IPS-NIHi7 (cell line): ENCODE measurements around the gene NRBP1.
A peak's percentile ranks its signal among the peaks of the same experiment; 100 is the strongest.
"Not testable (repeated sequence)": the region's sequence is repeated elsewhere in the genome, so short reads cannot be mapped to it uniquely, and the experiment has no call there.

Experiments
- DNase-seq: peaks from one replicate; pipeline ENCODE4 v3.0.0; 2012; ENCODE audit warnings: mixed read lengths; ENCODE audit errors: extremely low spot score

Gene NRBP1

GRCh38 chr2:27421660-27422250, 6.7 kb upstream of the NRBP1 start:
- no peak for DNase-seq

DNA sequence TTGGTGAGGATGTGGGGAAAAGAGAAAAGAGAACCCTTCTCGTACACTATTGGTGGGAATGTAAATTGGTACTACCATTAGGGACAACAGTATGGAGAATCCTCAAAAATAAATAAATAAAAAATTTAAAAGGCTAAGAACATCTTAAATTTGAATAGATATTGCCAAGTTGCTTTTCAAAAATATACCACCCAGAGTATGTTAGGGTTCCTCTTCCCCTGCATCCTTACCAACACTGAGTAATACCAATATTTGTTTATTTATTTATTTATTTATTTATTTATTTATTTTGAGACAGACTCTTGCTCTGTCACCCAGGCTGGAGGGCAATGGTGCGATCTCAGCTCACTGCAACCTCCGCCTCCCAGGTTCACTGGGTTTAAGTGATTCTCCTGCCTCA, 5.5 kb upstream of the NRBP1 start:
- DNase-seq: no peak

DNA sequence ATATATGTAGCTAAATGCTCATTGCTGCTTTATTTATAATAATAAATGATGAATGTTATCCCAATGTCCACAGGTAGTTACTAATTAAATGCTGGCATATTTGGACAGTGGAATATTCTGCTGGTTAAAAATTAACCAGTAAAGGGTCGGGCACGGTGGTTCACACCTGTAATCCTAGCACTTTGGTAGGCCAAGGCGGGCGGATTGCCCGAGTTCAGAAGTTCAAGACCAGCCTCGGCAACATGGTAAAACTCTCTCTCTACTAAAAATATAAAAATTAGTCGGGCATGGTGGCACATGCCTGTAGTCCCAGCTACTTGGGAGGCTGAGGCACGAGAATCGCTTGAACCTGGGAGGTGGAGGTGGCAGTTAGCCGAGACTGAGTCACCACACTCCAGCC, 3.4 kb upstream of the NRBP1 start:
- not testable (repeated sequence) for DNase-seq

- no peak for DNase-seq
Observed at GRCh38 chr2:27427863-27428212, 593 bp upstream of the NRBP1 start.

GRCh38 chr2:27428978-27429541, 629 bp downstream of the NRBP1 start:
- peak; percentile 94 for DNase-seq

DNA sequence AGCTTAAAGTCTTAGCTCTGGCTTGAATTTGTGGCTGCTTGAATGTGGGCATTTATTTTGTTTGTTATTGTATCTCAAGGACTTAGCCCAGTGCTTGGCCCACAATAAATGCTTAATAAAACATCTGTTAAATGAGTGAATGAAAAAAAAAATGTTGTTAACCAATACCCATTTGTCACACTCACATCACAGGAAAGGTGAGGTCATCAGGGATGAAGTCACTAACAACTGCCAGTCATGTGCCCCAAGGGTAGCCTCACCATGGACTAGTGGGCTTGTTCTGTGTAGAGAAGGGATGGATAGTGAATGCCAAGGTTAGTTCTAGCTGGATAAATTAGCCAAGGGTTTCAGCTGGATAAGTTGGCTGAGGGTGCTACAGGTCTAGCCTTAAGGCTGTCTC, 3.0 kb downstream of the NRBP1 start:
- DNase-seq: no peak

DNA sequence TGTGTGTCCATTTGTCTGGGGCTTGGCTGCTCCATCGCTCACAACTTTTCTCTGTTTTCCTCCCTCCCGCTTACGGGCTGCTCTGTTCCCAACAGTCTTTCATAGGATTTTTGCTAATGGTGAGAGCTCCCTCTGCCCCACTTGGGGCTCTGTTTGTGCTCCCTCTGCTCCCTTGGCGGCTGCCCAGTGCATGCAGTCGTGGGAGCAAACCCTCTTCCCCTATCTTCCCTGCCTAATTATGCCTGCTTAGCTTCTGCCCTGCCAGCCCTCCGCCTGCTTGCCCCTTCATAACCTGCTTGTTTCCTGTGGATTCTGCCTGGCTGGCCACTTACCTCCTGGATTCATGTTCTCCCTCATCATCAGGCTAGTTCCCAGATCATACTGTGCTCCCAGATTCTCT, 7.2 kb downstream of the NRBP1 start:
- no peak for DNase-seq

DNA sequence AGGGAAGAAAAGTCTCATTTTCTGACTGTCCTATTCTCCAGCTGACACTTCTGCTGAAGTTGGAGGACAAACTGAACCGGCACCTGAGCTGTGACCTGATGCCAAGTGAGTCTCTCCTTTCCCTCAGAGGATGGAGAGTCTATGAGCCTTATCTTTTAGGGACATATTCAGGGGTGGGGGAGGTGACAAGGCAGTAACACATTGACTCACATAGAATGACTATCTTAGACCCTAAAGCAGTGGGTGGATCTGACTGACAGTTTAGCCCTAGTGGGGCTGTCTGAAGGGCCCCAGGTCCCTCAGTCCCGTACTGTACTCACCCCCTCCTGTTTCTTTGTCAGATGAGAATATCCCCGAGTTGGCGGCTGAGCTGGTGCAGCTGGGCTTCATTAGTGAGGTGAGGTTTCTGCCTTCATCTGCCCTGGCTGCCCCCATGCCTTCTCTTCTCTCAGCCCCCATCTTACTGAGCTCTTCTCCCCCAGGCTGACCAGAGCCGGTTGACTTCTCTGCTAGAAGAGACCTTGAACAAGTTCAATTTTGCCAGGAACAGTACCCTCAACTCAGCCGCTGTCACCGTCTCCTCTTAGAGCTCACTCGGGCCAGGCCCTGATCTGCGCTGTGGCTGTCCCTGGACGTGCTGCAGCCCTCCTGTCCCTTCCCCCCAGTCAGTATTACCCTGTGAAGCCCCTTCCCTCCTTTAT, 12.9 kb downstream of the NRBP1 start:
- DNase-seq: no peak

DNA sequence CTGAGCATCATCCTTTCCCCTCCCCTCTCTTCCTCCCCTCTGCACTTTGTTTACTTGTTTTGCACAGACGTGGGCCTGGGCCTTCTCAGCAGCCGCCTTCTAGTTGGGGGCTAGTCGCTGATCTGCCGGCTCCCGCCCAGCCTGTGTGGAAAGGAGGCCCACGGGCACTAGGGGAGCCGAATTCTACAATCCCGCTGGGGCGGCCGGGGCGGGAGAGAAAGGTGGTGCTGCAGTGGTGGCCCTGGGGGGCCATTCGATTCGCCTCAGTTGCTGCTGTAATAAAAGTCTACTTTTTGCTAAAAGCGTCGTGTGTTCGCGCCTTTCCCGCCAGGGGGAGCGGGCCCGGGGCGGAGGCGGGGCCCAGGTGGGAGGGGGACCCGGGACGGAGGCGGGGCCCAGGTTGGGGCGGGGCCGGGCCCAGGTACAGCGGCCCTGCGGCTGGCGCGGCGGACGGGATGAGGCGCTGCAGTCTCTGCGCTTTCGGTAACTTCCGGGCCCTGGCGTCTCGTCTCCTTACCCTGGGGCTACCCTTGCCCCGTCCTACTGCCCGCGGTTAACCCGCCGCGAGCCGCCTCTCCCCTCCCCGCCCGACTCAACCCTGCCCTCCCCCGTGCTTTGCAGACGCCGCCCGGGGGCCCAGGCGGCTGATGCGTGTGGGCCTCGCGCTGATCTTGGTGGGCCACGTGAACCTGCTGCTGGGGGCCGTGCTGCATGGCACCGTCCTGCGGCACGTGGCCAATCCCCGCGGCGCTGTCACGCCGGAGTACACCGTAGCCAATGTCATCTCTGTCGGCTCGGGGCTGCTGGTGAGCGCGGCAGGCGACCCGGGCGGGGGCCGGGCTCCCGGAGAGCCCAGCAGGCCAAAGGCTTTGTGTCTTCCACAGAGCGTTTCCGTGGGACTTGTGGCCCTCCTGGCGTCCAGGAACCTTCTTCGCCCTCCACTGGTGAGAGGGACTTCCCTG, 13.8 kb downstream of the NRBP1 start, which contains the start of gene KRTCAP3:
TSS of gene KRTCAP3 (plus strand) at position 424 of the 962 bp plus-strand sequence. CDS start at position 456, 32 bp downstream.
- DNase-seq: peak; percentile 99

- peak; percentile 27 for DNase-seq
Observed at GRCh38 chr2:27442920-27443282, 14.5 kb downstream of the NRBP1 start.

- no peak for DNase-seq
Observed at GRCh38 chr2:27445155-27445554, 16.7 kb downstream of the NRBP1 start.

DNA sequence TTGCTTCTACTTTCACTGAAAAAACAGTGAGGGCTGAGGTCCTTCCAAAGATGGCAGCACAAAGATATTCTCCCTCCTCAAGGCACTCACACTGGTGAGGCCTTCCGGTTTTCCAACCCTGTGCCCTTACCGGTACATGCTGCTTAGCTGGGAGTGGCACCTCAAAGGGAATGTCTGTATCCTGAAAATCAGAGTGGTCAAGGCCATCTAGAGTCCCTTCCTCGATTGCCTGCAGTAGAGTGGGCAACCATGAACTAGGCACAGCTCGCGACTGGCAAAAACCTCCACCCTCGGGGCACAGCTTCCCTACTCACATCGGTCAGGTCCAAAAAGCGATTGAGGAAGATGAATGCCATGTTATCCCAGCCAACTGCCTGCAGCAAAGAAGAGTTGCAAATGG, 17.2 kb downstream of the NRBP1 start:
- no peak for DNase-seq

DNA sequence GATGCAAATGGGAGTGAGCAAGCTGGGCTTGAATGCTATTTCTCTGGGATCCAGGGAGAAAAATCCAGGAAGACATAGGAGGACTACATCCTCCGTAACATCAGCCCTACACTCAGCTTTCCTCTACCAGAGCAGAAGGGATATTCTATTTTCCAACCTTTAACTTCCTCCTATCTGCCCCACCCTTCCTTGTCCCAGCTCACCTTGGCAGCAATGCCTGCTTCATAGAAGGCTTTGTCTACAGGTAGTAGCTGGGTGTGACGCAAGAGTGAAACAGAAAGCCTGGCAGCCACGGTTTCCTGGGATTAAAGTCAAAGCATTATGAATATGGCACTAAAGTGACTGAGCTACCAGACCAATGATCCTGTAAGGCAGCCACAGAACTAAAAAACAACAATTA, 17.6 kb downstream of the NRBP1 start:
- no peak for DNase-seq

GRCh38 chr2:27448381-27448780, 19.9 kb downstream of the NRBP1 start:
- DNase-seq: no peak

- no peak for DNase-seq
Observed at GRCh38 chr2:27451095-27451494, 22.7 kb downstream of the NRBP1 start.

GRCh38 chr2:27453968-27454367, 25.5 kb downstream of the NRBP1 start:
- DNase-seq: no peak

GRCh38 chr2:27461118-27461517, 32.7 kb downstream of the NRBP1 start:
- no peak for DNase-seq

DNA sequence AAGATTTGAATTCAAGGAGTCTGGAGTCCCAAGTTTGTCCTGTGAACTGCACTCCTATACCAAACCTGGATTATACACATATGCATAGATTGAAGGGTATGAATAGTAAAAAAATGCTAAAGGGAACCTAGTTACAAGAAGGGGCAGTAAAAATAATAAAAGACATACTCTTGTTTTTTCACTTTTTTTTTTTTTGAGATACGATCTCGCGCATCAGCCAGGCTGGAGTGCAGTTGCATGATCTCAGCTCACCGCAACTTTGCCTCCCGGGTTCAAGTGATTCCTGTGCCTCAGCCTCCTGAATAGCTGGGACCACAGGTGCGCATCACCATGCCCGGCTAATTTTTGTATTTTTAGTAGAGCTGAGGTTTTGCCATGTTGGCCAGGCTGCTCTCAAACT, 36.0 kb downstream of the NRBP1 start:
- no peak for DNase-seq

- DNase-seq: no peak
Observed at GRCh38 chr2:27471961-27472360, 43.5 kb downstream of the NRBP1 start.

DNA sequence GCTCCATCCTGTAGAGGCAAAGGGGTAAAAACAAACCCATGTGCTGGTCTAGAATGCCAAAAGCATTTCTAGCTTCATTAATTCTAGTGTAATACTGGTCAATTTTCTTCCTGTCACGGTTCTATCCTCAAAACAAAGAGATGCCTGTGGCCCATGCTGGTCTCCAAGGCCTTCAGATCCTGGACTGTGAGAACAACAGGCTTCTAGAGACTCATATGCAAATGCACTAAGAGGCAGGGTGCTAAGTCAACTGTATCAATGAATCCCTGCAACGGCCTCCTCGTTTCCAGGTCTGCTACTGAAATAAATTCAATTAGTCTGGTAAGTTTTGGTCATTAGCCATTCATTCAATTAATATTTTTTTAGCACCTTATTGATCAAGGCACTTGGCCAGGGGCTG, 57.1 kb downstream of the NRBP1 start:
- DNase-seq: no peak

GRCh38 chr2:27489118-27489497, 60.7 kb downstream of the NRBP1 start:
- DNase-seq: no peak
